NOMO-1 treated with dmso at 0.1 percent for 144 hours (cell line): Measurements from ENCODE around the gene HNRNPH2.

ENCODE experiments used
- DNase-seq: peaks from one replicate; lab custom pipeline; 2025; ENCODE audit not compliant: unreplicated experiment; lab: John Stamatoyannopoulos, UW

HNRNPH2 gene

GRCh38 chrX:101407748-101408531 is at the start of gene HNRNPH2, which contains the start of gene GLA:
TSS of gene HNRNPH2 (plus strand) at chrX:101408222. CDS start at chrX:101411989, 3,767 bp downstream.
TSS of gene GLA (minus strand) at chrX:101407925. CDS start at chrX:101407903, 22 bp downstream.
- DNase-seq: peak; percentile 82

DNA sequence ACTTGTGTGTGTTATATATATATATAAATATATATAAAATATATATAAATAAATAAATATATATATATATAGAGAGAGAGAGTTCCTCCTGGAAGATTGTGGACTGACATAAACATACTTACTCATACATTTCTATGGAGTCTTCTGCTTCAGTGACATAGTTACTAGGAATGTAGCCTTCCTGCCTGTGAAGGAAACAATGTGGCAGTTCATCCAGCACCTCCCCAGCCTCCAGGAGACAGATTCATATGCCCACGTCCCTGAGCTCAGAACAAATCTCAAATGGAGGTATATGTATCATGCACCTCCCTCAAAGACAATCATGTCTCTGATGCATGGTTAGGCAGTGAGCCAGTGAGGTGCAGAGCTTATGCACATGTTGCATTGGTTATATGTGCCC is 48.1 kb upstream of the HNRNPH2 start:
- DNase-seq: no peak

GRCh38 chrX:101360390-101360789 is 47.6 kb upstream of the HNRNPH2 start:
- DNase-seq: no peak

DNA sequence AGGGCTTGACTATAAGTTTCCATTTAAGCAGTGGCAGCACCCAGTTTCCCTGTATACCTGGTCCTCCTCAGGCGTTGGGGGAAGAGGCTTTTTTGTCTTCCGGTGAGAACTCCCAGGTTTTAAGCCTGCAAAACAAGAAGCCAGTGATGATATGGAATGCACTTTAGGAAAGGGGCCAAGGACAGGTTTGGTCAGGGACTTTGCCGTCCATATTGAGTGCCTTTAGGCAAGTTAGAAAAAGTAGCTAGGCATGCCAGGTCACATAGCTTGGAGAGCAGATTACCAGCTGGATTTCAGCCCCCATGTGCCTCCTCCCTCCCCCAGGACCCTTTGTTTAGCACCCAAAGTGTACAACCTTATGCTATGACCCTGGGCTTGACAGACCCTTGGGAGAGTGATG is 45.9 kb upstream of the HNRNPH2 start:
- no peak for DNase-seq

DNA sequence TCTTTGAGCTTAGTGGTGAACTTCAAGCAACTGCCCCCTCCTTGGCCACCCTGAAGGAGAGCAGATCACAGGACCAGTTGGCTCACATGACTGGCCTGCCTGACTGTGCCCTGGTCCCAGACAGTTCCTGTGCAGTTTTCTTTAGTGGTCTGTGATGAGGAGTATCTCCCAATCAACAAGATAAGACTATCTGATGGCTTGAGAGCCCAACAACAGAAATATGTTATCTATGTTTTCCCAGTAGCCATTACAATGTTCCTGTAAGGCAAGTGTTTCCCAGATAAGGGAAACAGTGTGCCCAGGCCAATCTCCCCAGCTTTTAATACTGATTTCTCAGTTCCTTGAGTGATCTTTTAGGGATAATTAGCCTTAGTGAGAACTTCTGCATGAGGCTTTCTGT is 45.3 kb upstream of the HNRNPH2 start:
- DNase-seq: no peak

DNA sequence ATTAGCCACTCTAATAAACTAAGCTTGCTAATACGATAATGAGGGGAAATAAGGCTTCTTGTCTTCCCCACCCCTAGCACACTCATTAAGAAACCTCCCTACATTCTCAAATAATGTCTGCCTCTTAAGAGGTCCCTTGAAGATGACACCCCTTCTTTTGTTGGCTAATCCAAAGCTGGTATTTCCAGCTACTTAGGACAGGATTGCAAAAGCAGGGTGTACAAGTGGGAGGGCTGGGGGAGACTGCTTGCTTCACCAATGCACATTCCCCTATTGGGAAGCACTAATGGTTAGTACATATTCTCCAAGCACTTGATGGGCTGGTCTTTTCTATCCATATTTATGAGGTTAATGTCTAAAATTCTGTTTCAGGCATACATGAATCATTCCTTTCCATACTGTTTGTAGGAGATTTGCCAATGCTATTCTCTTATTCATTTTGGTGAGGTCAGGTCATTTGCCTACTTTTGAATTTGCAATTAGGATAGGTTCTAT is 42.7 kb upstream of the HNRNPH2 start:
- no peak for DNase-seq

DNA sequence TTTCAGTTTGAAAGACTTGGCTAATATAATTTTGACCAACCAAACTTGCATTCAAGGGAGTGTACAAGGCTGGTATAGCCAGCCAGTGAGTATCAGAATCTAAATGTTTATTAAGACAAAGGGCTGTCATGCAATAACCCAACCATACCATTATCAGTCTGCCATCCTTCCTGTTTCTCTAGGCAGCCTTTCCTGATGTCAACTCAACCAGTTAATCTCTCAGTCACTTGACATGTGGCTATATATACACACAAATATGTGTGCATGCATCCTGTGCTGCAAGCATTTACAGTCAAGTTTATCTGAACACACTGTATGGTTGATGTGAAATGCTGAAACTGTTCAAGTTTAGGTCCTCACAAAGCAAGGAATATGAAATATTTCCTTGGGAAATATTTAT is 39.2 kb upstream of the HNRNPH2 start:
- no peak for DNase-seq

DNA sequence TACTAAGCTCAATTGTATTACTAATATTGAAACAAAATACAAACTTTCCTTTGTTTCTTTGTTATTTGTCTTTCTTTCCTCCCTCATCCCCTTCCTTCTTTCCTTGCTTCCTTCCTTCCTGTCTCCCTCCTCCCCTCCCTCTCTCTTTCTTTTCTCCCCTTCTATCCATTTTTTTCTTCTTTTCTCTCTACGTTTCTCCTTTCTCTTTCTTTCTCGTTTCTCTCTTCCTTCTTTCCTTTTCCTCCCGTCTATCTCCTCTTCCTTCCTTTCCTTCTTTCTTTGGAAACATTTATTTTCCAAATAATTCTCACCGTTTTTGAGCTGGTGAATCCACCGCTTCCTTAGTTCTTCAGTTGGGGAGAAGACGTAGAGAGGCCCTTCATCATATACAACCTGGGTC is 38.3 kb upstream of the HNRNPH2 start:
- DNase-seq: no peak

GRCh38 chrX:101370888-101371504 is 37.0 kb upstream of the HNRNPH2 start:
- no peak for DNase-seq

DNA sequence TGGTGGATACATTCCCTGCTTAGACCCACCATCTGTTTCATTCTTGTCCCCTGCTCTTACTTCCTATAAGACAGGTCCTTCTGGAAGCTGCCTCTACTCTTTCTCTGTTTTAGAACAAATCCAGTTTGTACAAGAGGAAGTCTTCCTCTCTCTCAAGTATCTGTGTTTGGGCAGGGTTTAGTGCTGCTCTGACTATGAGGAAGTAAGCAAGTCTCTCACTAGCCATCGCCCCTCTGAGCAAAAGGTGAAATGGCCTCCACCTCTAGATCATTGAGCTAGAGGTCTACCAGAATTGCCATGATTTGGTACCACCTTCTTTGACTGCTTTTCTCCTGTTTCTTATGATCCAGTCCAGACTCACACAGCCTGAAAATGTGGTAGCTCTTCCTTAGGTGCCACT is 30.5 kb upstream of the HNRNPH2 start:
- peak; percentile 2 for DNase-seq

GRCh38 chrX:101383679-101384205 is 24.3 kb upstream of the HNRNPH2 start:
- no peak for DNase-seq

GRCh38 chrX:101385026-101385684 is 22.9 kb upstream of the HNRNPH2 start:
- no peak for DNase-seq

DNA sequence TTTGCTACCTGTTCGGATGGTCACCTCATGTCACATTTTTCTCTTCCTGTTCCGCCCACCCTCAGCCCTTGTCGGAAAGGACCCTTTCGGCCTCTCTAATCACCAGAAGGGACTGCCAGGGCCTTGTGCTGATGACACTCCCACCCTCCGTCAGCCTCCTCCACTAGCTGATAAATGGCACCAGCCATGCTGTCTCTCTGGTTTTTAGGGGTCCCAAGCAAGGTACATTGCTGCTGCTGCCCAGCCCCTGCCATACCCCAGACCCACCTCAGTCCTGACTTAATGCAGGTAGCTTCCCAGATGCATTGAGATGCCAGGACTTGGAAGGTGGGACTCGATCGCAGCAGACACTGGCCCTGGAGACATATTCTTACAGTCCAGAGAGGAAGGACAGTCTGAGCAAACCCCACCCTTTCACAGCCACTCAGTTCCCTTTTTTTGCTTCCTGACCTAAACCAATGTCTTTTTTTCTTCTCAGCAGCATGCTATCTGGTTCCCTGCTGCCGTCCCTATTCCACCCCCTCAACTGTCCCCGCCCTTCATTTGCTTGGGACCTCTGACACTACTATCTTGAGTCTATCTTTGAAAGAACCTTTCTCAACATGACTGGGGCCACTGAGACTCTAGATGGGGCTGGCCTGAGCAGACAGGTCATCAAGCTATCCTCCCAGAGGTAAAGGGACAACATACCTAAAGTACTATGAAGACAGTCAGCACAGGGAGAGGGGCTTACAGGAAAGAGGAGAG is 22.1 kb upstream of the HNRNPH2 start, which contains the start of gene BTK:
Gene BTK (minus strand): TSS at position 397 of the 747 bp plus-strand sequence. CDS start 10,907 bp downstream, outside the sequence.
- peak; percentile 71 for DNase-seq

DNA sequence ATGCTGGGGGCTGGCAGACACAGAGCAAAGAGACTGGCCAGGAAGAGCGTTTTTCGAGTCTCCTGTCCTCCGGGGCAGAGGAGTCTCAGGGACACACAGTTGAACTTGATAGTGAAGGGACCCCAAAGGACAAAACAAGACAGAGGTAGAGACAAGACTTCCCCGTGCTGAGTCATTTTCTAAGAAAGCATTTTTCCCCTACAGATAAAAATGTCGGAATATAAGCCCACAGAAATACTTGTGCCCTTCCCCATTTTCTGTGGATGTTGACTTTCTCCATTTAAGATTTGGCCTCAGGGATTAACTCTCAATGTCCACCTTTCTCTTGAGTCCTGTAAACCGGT is 21.5 kb upstream of the HNRNPH2 start:
- no peak for DNase-seq

DNA sequence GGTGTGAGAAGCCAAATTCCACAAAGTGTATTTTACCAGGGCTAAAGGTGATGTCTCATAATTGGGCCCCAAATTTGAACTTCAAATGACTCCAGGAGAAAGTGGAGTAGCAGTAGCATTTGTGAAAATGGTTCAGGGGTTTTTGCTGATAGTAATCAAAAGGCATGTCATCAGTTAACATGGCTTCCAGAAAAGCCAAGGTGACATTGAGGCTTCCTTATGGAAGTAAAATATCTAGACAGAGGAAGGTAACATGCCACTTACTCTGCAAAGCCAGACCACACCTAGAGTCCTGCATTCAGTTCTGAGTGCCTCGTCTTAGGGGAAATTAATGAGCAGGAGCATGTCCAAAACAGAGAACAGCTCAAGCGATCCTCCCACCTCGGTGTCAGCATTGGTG is 19.4 kb upstream of the HNRNPH2 start:
- no peak for DNase-seq

DNA sequence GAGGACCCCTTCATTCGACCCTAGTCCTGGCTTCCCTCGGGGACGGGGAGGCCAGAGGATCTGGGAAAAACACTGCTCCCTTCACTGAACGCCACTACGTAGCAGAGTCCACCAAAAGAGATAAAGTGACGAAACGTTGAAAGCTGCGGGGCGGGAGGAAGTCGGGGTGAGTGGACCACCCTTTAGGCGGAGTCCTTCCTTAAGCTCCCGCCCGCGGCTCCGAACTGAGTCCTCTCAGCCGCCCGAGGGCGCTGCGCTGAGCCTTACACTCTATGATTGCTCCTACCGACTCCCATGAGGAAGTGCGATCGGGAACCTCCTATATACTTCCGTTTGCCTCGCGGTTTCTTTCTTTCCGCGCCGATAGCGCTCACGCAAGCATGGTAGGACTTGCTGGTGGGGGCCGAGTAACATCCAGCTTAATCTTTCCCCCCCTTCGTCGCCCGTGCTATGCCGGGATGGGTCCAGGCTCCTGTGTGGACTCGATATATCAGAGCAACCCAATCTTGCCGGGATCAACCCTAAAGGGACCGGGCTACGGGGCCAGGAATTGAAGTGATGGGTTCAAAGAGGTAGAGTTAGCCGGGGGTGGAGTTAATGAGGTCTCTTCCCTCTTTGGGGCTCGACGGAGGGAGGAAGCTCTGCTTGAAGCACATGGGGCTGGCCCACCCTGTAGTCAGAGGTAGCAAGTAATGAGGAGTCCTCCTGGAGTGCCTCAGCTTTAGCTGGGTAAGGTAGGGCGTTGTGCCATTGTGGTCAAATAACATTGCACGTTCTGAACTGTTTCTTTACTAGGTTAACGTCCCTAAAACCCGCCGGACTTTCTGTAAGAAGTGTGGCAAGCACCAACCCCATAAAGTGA is 17.1 kb upstream of the HNRNPH2 start, which contains the start of gene RPL36A:
Gene RPL36A (plus strand): TSS at position 348 of the 862 bp plus-strand sequence. CDS start 33 bp downstream, at position 381.
- DNase-seq: peak; percentile 83

- DNase-seq: no peak
Measured at GRCh38 chrX:101391831-101392230, 16.2 kb upstream of the HNRNPH2 start.

- DNase-seq: no peak
Measured at GRCh38 chrX:101393530-101394305, 14.3 kb upstream of the HNRNPH2 start.

DNA sequence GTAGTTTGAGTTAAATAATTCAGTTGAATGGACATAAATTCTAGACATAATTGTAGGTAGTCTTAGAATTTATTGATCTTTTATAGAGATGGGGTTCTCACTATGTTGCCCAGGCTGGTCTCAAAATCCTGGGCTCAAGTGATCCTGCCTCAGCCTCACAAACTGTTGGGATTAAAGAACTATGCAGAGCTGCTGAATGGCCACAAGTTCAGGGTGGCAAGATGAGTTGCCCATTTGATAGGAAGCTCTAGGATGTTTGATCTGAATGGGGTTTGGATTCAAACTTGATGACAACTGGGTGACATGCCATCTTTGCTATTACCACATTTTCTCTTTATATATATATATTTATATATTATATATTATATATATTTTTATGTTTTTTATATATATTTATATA is 13.7 kb upstream of the HNRNPH2 start:
- no peak for DNase-seq
